ENCODE data around the gene KLHL26.

Gene KLHL26

DNA sequence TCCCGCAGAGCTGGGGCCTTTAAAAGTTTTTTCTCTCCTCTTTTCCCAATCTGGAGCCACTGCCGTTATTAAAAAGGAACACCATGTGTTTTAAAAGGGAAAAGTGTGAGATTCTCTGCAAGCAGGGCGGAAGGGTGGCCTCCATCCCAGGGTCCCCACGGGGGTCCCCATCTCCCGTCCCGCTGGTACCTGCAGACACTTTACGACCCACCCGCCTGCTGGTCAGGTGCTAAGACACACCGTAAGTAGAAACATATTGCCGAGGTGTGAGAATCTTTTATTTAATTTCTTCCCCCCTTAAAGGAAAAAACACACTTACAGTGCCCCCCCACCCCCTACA lies 32.0 kb upstream of the KLHL26 start:
- H3K36me3 ChIP-seq (ENCODE audit: control insufficient read depth, insufficient read depth, low read length, severe bottlenecking) = peaks cover 20% of the 10 kb centered on the region
- H3K9me3 ChIP-seq (ENCODE audit: control insufficient read depth, low read length) = no peaks in the 10 kb centered on the region
- H3K9ac ChIP-seq (ENCODE audit: low read length) = peak overlapping the region; percentile 92
- peak overlapping the region; percentile 88 for H3K4me3 ChIP-seq (ENCODE audit: low read length)
- peaks cover 16% of the 10 kb centered on the region for H3K4me1 ChIP-seq (ENCODE audit: control insufficient read depth, insufficient read depth, low read length)
- no peaks in the 10 kb centered on the region for H3K27me3 ChIP-seq (replicated peaks; ENCODE audit: control insufficient read depth, insufficient read depth, low read length)
- DNase-seq (ENCODE audit: low read depth) = no peak

DNA sequence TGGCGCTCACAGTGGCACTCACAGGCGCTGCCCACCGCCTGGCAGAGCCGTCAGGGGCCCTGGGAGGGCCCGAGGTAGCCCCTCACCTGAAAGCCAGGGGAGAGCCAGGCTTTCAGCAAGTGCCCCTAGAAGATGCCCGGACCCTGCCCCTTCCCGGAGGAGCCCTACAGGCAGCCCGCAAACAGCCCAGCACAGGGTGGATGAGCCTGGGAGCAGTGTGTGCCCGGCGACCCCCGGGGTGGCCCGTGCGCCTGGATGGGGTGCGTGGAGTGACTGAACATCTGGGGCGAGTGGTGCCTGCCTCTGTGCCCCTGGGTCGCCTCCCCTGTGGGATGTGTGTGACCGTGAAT lies 31.7 kb upstream of the KLHL26 start:
- peak overlapping the region; percentile 92 for H3K9ac ChIP-seq (ENCODE audit: low read length)

DNA sequence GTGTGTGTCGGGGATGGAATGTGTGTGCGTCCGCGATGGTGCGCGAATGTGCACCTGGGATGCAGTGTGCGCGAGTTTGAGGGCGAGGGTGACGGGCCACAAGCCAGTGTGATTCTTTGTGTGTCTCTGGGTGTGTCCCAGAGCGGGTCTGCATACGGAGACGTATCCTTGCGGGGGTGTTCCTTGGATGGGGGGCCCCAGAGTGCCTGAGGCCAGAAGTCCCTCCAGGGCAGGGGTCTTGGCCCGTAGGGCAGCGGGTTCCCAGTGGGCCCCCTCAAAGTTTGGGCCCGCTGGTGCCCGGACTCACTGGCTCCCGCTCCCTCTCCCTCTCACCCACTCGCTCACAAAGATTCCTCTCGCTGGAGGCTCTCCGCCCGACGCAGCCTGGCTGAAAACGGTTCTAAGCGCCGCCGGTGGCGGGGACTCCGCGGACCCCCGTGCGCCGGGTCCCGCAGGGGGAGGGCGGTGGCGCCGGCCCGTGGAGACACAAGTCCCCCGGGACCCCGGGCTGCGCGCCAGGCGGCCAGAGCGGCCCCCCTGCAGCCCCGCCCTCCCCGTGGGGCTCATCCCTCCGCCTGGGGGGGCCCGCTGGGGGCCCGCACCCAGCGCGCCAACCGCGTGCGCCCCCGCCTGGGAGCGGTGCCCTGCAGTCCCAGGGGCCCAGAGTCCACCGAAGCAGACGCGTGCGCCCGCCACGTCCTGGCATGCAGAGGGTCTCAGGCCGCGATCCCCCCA lies 31.1 kb upstream of the KLHL26 start:
- H3K9ac ChIP-seq (ENCODE audit: low read length) = peak overlapping the region; percentile 92
- no peaks in the 10 kb centered on the region for H3K27me3 ChIP-seq (replicated peaks; ENCODE audit: control insufficient read depth, insufficient read depth, low read length)
- no peak for DNase-seq (ENCODE audit: low read depth)

More for the DNA sequence above, 31.7 kb upstream of the KLHL26 start:
- H3K4me3 ChIP-seq (ENCODE audit: low read length) = peak overlapping the region; percentile 88
- H3K9me3 ChIP-seq (ENCODE audit: control insufficient read depth, low read length) = no peaks in the 10 kb centered on the region
- H3K36me3 ChIP-seq (ENCODE audit: control insufficient read depth, insufficient read depth, low read length, severe bottlenecking) = peaks cover 19% of the 10 kb centered on the region
- peaks cover 19% of the 10 kb centered on the region for H3K4me1 ChIP-seq (ENCODE audit: control insufficient read depth, insufficient read depth, low read length)
- H3K27me3 ChIP-seq (replicated peaks; ENCODE audit: control insufficient read depth, insufficient read depth, low read length) = no peaks in the 10 kb centered on the region
- DNase-seq (ENCODE audit: low read depth) = no peak

DNA sequence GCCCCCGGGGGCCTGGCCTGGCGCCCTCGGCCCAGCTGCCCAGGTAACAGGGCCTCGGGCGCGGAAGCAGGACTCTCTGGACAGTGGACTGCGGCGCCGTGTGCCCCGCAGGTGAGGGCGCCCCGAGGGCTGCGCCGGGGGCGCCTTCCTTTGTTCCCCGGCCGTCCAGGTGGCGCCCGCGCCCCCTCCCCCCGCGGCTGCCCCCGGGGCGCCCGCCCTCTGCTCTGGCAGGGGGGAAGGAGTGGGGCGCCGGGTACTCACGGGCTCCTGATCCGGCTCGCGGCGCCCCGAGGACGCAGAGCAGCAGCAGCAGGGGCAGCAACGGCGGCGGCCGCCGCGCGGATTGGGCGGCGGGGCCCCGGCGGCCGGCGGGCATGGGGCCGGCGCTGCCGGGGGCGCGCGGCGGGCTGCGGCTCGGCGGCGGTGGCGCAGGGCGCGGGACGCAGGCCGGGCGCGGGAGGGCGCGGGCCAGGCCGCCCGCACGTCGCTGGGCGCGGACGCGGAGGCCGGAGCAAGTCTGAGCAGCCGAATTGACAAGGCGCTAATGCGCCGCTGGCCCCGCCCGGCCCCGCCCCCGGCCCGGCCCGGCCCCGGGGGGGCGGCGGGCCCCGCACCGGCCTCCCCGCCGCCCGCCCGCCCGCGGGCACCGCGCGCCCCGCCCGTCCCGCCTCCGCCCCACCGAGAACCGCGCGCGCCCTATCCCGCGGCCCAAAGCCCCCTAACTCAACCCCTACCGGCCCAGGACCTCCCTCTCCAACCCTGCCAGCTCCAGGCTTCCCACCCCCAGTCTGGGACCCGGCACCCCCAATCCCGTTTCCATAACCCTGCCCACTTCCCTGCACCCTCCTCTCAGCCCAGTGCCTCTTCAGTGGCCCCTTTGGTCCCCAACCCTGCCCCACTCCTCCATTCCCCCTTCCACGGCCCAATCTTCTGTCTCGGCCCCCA lies 30.3 kb upstream of the KLHL26 start, which contains the start of gene CRLF1:
Gene CRLF1 (minus strand): TSS at position 519 of the 945 bp plus-strand sequence. CDS start 143 bp downstream, at position 376.
- Histone ChIP-seq H3K4me3 (ENCODE audit: low read length) (peak within 1 kb of the TSS; percentile 88), H3K4me1 (ENCODE audit: control insufficient read depth, insufficient read depth, low read length) (peaks cover 26% of the 10 kb centered on the region), H3K9ac (ENCODE audit: low read length) (peak within 1 kb of the TSS; percentile 92), H3K9me3 (ENCODE audit: control insufficient read depth, low read length) (no peaks in the 10 kb centered on the region), H3K27me3 (replicated peaks; ENCODE audit: control insufficient read depth, insufficient read depth, low read length) (peaks cover 4% of the 10 kb centered on the region), H3K36me3 (ENCODE audit: control insufficient read depth, insufficient read depth, low read length, severe bottlenecking) (peaks cover 8% of the 10 kb centered on the region)
- peak; percentile 36 for DNase-seq (ENCODE audit: low read depth)

More for the DNA sequence above, 31.1 kb upstream of the KLHL26 start:
- peaks cover 21% of the 10 kb centered on the region for H3K4me1 ChIP-seq (ENCODE audit: control insufficient read depth, insufficient read depth, low read length)
- peaks cover 17% of the 10 kb centered on the region for H3K36me3 ChIP-seq (ENCODE audit: control insufficient read depth, insufficient read depth, low read length, severe bottlenecking)
- H3K9me3 ChIP-seq (ENCODE audit: control insufficient read depth, low read length) = no peaks in the 10 kb centered on the region
- H3K4me3 ChIP-seq (ENCODE audit: low read length) = peak overlapping the region; percentile 88

DNA sequence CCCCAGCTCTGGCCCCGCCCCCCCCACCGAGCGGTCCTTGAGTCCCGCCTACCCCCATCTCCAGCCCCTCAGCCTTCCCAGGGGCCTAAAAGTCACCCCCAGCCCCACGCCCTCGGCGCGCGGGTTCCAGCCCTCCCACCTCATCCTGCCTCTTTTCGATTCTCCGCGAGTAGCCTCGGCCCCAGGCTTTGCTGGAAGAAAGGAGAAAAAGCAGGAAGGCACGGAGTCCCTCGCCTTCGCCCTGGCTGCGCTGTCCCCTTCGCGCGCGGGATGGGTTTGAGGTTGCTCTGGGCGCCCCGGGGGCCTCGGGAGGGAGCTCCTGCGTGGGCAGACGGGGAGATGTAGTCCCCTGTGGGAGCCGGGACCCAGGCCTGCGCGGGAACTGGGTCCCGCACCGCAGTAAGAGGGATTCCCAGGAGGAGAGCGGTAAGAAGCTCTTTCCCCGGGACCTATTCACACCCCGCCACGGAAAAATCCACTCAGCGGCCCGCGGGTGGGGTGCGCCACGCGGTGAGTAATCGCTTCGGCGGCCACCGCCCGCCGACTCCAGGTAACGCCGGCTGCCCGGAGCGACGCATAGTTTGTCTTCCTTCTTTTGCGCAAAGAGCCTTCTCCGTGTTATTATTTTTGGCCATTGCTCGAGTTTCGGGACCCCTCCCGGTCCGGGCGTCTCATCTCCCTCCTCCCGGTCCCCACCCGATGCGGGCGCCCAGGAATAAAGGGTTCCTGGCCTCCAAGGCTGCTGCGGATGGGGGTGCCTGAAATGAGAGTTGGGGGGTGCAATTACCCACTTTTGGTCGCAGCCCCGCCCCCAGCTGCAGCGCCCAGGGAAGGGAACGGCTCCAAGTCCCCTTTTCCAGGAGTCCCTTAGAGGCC lies 29.4 kb upstream of the KLHL26 start:
- H3K4me3 ChIP-seq (ENCODE audit: low read length) = peak overlapping the region; percentile 82
- no peaks in the 10 kb centered on the region for H3K36me3 ChIP-seq (ENCODE audit: control insufficient read depth, insufficient read depth, low read length, severe bottlenecking)
- peak; percentile 21 for DNase-seq (ENCODE audit: low read depth)
- H3K4me1 ChIP-seq (ENCODE audit: control insufficient read depth, insufficient read depth, low read length) = peaks cover 33% of the 10 kb centered on the region
- peak overlapping the region; percentile 91 for H3K9ac ChIP-seq (ENCODE audit: low read length)
- no peaks in the 10 kb centered on the region for H3K9me3 ChIP-seq (ENCODE audit: control insufficient read depth, low read length)
- H3K27me3 ChIP-seq (replicated peaks; ENCODE audit: control insufficient read depth, insufficient read depth, low read length) = peaks cover 13% of the 10 kb centered on the region

DNA sequence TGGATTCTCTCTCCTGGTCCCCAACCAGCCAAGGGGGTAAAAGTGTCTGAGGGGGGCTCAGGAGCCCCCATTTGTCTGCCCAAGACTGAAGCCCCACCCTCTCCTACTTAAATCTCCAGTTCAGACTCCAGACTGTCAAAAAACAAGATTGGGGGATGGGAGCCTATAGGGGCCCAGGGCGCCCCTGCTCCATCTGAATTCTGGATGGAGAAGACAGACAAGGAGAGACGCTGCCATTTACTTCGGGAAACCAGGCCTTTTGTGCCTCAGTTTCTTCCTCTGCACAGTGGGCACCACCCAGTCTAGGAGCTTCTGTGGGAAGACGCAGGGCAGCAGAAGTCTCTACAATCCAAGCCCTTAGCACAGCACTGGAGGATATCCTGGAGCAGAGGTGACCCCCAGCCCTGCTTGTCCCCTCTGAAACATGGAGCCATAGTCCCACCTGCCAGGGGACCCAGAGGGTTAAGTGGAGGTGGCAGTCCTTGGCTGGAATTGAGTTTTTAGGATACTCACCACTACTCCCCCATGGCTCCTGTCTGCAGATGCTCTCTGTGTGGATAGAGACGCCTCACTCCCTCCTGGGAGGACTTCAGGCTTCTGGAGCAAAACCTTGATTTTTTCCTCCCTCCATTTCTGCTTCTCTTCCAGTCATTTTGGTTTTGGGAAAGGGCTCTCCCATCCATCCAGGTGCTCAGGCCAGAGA lies 28.6 kb upstream of the KLHL26 start:
- Histone ChIP-seq H3K9me3 (ENCODE audit: control insufficient read depth, low read length) (no peaks in the 10 kb centered on the region), H3K4me1 (ENCODE audit: control insufficient read depth, insufficient read depth, low read length) (peaks cover 27% of the 10 kb centered on the region), H3K36me3 (ENCODE audit: control insufficient read depth, insufficient read depth, low read length, severe bottlenecking) (no peaks in the 10 kb centered on the region), H3K9ac (ENCODE audit: low read length) (peak overlapping the region; percentile 91), H3K4me3 (ENCODE audit: low read length) (peak overlapping the region; percentile 82), H3K27me3 (replicated peaks; ENCODE audit: control insufficient read depth, insufficient read depth, low read length) (peaks cover 13% of the 10 kb centered on the region)
- no peak for DNase-seq (ENCODE audit: low read depth)

DNA sequence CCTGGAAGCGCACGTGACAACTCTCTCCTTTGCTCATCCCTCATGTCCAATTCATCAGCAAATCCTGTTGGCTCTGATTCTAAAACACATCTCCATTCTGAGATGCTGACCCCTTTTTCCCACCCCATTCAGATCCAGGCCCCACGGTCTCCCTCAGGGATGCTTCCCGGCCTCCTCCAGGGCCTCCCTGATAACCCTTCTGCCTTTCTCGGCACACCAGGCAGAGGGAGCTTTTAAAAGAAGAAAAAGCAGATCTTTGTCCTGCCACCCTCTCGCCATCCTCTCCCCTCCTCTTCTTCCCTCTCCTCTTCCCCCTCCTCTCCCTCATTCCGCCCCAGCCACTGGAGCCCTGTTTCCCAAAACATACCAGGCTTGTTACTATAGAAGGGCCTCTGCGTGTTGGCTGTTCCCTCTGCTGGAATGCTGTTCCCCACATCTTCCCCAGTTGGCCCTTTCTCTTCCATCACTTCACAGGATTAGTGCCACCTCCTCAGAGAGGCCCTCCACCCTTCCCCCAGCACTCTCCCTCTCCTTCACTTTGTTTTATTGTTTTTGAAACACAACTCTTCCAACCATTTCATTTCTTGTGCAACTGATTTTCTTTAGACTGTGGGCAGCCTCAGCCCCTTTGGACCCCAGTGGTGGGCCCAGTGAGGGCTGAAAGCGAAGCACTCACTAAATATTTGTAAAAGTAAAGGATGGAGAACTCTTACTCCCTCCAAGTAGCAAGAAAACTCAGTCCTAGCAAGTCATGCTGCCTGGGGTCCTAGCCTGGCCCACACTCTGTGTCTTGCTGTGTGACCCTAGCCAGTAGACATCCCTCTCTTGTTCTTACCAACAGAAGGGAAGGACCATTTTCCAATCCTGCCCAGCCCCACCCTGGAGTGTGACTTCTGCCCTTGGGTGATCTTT lies 27.8 kb upstream of the KLHL26 start:
- Histone ChIP-seq H3K9ac (ENCODE audit: low read length) (peak overlapping the region; percentile 91), H3K9me3 (ENCODE audit: control insufficient read depth, low read length) (no peaks in the 10 kb centered on the region), H3K27me3 (replicated peaks; ENCODE audit: control insufficient read depth, insufficient read depth, low read length) (peaks cover 13% of the 10 kb centered on the region), H3K4me1 (ENCODE audit: control insufficient read depth, insufficient read depth, low read length) (peaks cover 24% of the 10 kb centered on the region), H3K36me3 (ENCODE audit: control insufficient read depth, insufficient read depth, low read length, severe bottlenecking) (no peaks in the 10 kb centered on the region), H3K4me3 (ENCODE audit: low read length) (peak overlapping the region; percentile 82)
- no peak for DNase-seq (ENCODE audit: low read depth)

DNA sequence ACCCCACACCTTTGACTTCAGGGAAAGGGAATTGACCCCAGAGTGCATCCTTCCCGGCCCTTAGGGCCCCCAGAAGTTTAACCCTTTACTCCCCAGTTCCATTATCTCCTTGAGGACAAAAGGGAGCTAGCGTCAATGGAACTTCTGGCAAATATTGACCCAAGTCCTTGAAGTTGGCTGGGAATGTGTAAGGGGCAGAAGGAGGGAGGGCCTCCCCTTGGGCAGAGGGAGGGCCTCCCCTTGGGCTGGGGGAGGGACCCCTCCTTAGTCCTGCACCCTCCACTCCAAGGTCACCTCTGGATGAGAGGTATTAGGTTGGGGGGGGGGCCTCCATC lies 27.1 kb upstream of the KLHL26 start:
- Histone ChIP-seq H3K4me1 (ENCODE audit: control insufficient read depth, insufficient read depth, low read length) (peaks cover 24% of the 10 kb centered on the region), H3K9ac (ENCODE audit: low read length) (no peak overlapping the region), H3K36me3 (ENCODE audit: control insufficient read depth, insufficient read depth, low read length, severe bottlenecking) (no peaks in the 10 kb centered on the region), H3K4me3 (ENCODE audit: low read length) (no peak overlapping the region), H3K27me3 (replicated peaks; ENCODE audit: control insufficient read depth, insufficient read depth, low read length) (peaks cover 13% of the 10 kb centered on the region), H3K9me3 (ENCODE audit: control insufficient read depth, low read length) (no peaks in the 10 kb centered on the region)
- no peak for DNase-seq (ENCODE audit: low read depth)

DNA sequence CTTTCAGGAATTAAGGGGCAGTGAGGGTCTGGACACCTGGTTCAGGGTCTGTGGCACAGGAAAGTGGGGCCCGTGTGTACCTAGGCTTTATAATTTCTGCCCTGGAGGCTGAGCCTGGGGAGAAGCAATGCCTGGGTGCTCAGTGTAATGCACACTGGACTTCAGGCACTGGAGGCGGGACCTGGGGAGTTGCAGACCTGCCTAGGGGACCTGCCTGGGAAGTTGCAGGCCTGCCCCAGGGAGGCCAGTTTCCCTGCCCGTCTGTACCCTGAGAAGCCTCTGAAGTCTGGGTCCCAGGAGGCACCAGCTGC lies 26.6 kb upstream of the KLHL26 start:
- Histone ChIP-seq H3K9ac (ENCODE audit: low read length) (peak overlapping the region; percentile 14), H3K4me3 (ENCODE audit: low read length) (no peak overlapping the region), H3K36me3 (ENCODE audit: control insufficient read depth, insufficient read depth, low read length, severe bottlenecking) (no peaks in the 10 kb centered on the region), H3K9me3 (ENCODE audit: control insufficient read depth, low read length) (no peaks in the 10 kb centered on the region), H3K27me3 (replicated peaks; ENCODE audit: control insufficient read depth, insufficient read depth, low read length) (peaks cover 13% of the 10 kb centered on the region), H3K4me1 (ENCODE audit: control insufficient read depth, insufficient read depth, low read length) (peaks cover 24% of the 10 kb centered on the region)
- DNase-seq (ENCODE audit: low read depth) = no peak

Measured in adipocyte (in vitro differentiated cells).